Measurements from ENCODE around the gene TLR1.
A peak's percentile ranks its signal among the peaks of the same experiment; 100 is the strongest.
"Not testable (repeated sequence)": the region's sequence is repeated elsewhere in the genome, so short reads cannot be mapped to it uniquely, and the experiment has no call there.

TLR1 gene

GRCh38 chr4:38777925-38778324, 26.7 kb downstream of the TLR1 start:
- not testable (repeated sequence) for DNase-seq (ENCODE audit: low read depth in 2 of 2)

GRCh38 chr4:38775326-38775725, 29.3 kb downstream of the TLR1 start:
- DNase-seq (ENCODE audit: low read depth in 2 of 2), result no peak

- DNase-seq (ENCODE audit: low read depth in 2 of 2), result no peak
Measured at GRCh38 chr4:38774181-38774955, 30.2 kb downstream of the TLR1 start.

GRCh38 chr4:38770281-38770680, 34.3 kb downstream of the TLR1 start:
- not testable (repeated sequence) for DNase-seq (ENCODE audit: low read depth in 2 of 2)

GRCh38 chr4:38769857-38770256, 34.7 kb downstream of the TLR1 start:
- no peak for DNase-seq (ENCODE audit: low read depth in 2 of 2)

GRCh38 chr4:38769441-38769840, 35.1 kb downstream of the TLR1 start:
- no peak for DNase-seq (ENCODE audit: low read depth in 2 of 2)

- no peak for DNase-seq (ENCODE audit: low read depth in 2 of 2)
Measured at GRCh38 chr4:38768968-38769394, 35.6 kb downstream of the TLR1 start.

GRCh38 chr4:38766940-38767339, 37.7 kb downstream of the TLR1 start:
- not testable (repeated sequence) for DNase-seq (ENCODE audit: low read depth in 2 of 2)

- no peak for DNase-seq (ENCODE audit: low read depth in 2 of 2)
Measured at GRCh38 chr4:38765382-38765781, 39.2 kb downstream of the TLR1 start.

- no peak for DNase-seq (ENCODE audit: low read depth in 2 of 2)
Measured at GRCh38 chr4:38764277-38764676, 40.3 kb downstream of the TLR1 start.

GRCh38 chr4:38762560-38762959, 42.0 kb downstream of the TLR1 start:
- no peak for DNase-seq (ENCODE audit: low read depth in 2 of 2)

GRCh38 chr4:38759790-38760122, 44.8 kb downstream of the TLR1 start:
- no peak for DNase-seq (ENCODE audit: low read depth in 2 of 2)

- peak; percentile 36 to 38 for DNase-seq (ENCODE audit: low read depth in 2 of 2)
Measured at GRCh38 chr4:38759113-38759789, 45.3 kb downstream of the TLR1 start.

- no peak for DNase-seq (ENCODE audit: low read depth in 2 of 2)
Measured at GRCh38 chr4:38757945-38758600, 46.5 kb downstream of the TLR1 start.

GRCh38 chr4:38752941-38753806, 51.4 kb downstream of the TLR1 start:
- no peak for DNase-seq (ENCODE audit: low read depth in 2 of 2)

- DNase-seq (ENCODE audit: low read depth in 2 of 2), result no peak
Measured at GRCh38 chr4:38752372-38752940, 52.1 kb downstream of the TLR1 start.

- DNase-seq (ENCODE audit: low read depth in 2 of 2), result no peak
Measured at GRCh38 chr4:38751341-38752010, 53.1 kb downstream of the TLR1 start.

GRCh38 chr4:38749336-38749735, 55.3 kb downstream of the TLR1 start:
- DNase-seq (ENCODE audit: low read depth in 2 of 2), result no peak

GRCh38 chr4:38747629-38748028, 57.0 kb downstream of the TLR1 start:
- DNase-seq (ENCODE audit: low read depth in 2 of 2), result no peak
